Measurements from ENCODE around the gene SOX6. TPM values are rescaled to one million over a fixed set of nuclear protein-coding genes. Genes with fewer than 3 reads are reported as not detected.

SOX6 gene
- total RNA-seq, 1 experiment from 2014 or later, result 18.4 TPM

DNA sequence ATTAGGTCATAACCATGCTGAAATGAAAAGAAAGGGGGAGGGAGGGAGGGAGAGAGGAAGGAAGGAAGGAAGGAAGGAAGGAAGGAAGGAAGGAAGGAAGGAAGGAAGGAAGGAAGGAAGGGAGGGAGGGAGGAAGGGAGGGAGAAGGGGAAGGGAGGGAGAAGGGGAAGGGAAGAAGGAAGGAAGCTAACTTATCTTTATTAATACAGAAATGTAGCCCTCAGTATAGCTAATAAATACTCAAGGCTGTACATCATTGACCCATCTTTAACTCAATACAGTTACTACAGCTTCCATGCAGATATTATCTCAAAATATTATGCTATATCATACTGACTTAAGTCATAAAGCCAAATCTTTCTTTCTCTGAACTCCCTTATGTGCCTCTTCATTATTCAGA lies 17.4 kb upstream of the SOX6 start:
- DNase-seq, result no peak
- intact Hi-C loops (cut with micrococcal nuclease; ENCODE audit: unreplicated experiment), result no loop called here
- Mint-ChIP-seq H3K4me3 (ENCODE audit: low read depth, unreplicated experiment) (no peak overlapping the region), H3K27me3 (ENCODE audit: unreplicated experiment) (no peaks in the 10 kb centered on the region), H3K36me3 (ENCODE audit: insufficient read depth, unreplicated experiment) (no peaks in the 10 kb centered on the region), H3K9me3 (ENCODE audit: low read depth, unreplicated experiment) (no peaks in the 10 kb centered on the region), H3K27ac (ENCODE audit: unreplicated experiment) (no peak overlapping the region), H3K4me1 (ENCODE audit: low read depth, unreplicated experiment) (no peaks in the 10 kb centered on the region)
- TF ChIP-seq, protein P1, sequence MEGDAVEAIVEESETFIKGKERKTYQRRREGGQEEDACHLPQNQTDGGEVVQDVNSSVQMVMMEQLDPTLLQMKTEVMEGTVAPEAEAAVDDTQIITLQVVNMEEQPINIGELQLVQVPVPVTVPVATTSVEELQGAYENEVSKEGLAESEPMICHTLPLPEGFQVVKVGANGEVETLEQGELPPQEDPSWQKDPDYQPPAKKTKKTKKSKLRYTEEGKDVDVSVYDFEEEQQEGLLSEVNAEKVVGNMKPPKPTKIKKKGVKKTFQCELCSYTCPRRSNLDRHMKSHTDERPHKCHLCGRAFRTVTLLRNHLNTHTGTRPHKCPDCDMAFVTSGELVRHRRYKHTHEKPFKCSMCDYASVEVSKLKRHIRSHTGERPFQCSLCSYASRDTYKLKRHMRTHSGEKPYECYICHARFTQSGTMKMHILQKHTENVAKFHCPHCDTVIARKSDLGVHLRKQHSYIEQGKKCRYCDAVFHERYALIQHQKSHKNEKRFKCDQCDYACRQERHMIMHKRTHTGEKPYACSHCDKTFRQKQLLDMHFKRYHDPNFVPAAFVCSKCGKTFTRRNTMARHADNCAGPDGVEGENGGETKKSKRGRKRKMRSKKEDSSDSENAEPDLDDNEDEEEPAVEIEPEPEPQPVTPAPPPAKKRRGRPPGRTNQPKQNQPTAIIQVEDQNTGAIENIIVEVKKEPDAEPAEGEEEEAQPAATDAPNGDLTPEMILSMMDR (IDR thresholded peaks at IDR 0.05; ENCODE audit: unreplicated experiment), result no peak
- BruUV-seq (replicated peaks), result no TSS peak
- CTCF ChIA-PET, result no interaction called here

DNA sequence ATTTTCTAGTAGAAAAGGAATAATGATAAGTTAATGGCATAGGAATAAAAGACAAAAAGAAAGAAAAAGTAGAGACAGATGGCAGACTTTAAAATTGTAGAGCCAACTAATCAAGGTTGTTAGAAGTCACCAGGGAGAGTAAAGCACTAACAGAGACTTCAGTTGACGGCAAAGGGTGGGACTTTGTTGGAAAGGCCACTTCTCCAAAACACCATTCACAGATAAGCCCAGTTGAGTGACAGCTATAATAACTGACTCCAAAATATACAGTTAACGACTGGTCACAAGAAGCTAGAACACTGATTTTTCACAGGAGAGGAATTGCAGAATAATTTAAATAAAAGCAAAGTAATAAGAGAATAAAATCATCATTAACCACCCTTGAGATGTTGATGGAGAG lies 16.0 kb upstream of the SOX6 start:
- CTCF ChIA-PET, result no interaction called here
- BruUV-seq (replicated peaks), result no TSS peak
- DNase-seq, result no peak
- Mint-ChIP-seq H3K27ac (ENCODE audit: unreplicated experiment) (no peak overlapping the region), H3K36me3 (ENCODE audit: insufficient read depth, unreplicated experiment) (no peaks in the 10 kb centered on the region), H3K4me1 (ENCODE audit: low read depth, unreplicated experiment) (no peaks in the 10 kb centered on the region), H3K4me3 (ENCODE audit: low read depth, unreplicated experiment) (no peak overlapping the region), H3K9me3 (ENCODE audit: low read depth, unreplicated experiment) (no peaks in the 10 kb centered on the region), H3K27me3 (ENCODE audit: unreplicated experiment) (no peaks in the 10 kb centered on the region)
- intact Hi-C loops (cut with micrococcal nuclease; ENCODE audit: unreplicated experiment), result no loop called here
- TF ChIP-seq, protein P1 (IDR thresholded peaks at IDR 0.05; ENCODE audit: unreplicated experiment), result no peak

DNA sequence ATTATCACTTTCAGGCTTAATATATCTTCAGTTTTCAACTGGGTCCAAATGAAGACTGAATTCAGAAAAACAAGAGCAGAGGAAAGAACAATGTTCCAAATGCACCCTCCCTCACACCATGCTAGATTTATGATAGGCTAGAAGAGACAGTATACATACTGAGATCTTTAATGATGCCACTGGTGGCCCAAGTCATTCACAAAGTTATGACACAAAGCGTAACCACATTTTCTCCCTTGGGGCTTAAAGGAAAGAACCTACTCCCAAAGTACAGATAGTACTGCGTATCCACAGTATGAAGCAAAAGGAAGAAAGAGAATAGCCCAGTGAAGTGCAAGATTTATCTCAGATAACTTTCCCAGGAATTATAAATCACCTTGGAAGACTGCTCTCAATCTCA lies 10.9 kb upstream of the SOX6 start:
- Mint-ChIP-seq H3K9me3 (ENCODE audit: low read depth, unreplicated experiment) (no peaks in the 10 kb centered on the region), H3K4me1 (ENCODE audit: low read depth, unreplicated experiment) (no peaks in the 10 kb centered on the region), H3K4me3 (ENCODE audit: low read depth, unreplicated experiment) (no peak overlapping the region), H3K27me3 (ENCODE audit: unreplicated experiment) (no peaks in the 10 kb centered on the region), H3K36me3 (ENCODE audit: insufficient read depth, unreplicated experiment) (no peaks in the 10 kb centered on the region), H3K27ac (ENCODE audit: unreplicated experiment) (no peak overlapping the region)
- TF ChIP-seq, protein P1 (IDR thresholded peaks at IDR 0.05; ENCODE audit: unreplicated experiment), result no peak
- CTCF ChIA-PET, result no interaction called here
- intact Hi-C loops (cut with micrococcal nuclease; ENCODE audit: unreplicated experiment), result no loop called here
- DNase-seq, result no peak
- BruUV-seq (replicated peaks), result no TSS peak

DNA sequence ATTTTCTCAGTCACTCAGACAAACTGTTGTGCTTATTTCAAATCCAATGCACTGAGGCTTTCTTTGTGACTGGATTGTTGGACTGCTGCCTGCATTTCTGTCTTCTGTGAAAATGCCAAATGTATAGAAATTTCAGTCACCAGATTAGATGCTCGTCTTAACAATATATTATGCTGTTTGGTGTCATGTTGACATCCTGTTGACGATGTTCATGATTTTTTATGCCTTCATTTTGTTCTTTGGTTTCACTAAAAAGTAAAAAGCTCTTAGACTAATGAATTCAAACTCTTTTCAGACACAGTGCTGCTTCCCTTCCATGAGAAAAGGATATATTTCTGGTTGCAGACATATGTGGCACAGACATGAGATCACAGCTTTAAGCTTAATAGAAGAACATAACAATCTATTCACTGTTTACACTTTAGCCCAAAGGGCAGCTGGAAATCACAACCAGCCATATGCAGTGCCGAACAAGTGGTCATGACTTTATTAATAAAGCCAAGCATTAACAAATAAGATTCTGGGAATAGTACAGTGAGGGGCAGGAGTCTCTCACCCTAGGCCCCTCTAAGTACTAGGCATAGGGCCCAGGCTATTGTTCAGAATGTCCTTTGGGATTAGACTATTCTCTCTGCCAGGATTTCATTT lies 9.4 kb upstream of the SOX6 start:
- H3K27me3 Mint-ChIP-seq (ENCODE audit: unreplicated experiment), result no peaks in the 10 kb centered on the region
- no peaks in the 10 kb centered on the region for H3K9me3 Mint-ChIP-seq (ENCODE audit: low read depth, unreplicated experiment)
- H3K4me1 Mint-ChIP-seq (ENCODE audit: low read depth, unreplicated experiment), result no peaks in the 10 kb centered on the region
- no TSS peak for BruUV-seq (replicated peaks)
- no peak overlapping the region for H3K27ac Mint-ChIP-seq (ENCODE audit: unreplicated experiment)
- no peak overlapping the region for H3K4me3 Mint-ChIP-seq (ENCODE audit: low read depth, unreplicated experiment)
- intact Hi-C loops (cut with micrococcal nuclease; ENCODE audit: unreplicated experiment), result no loop called here
- TF ChIP-seq, protein P1 (IDR thresholded peaks at IDR 0.05; ENCODE audit: unreplicated experiment), result no peak
- DNase-seq, result no peak
- CTCF ChIA-PET, result no interaction called here
- no peaks in the 10 kb centered on the region for H3K36me3 Mint-ChIP-seq (ENCODE audit: insufficient read depth, unreplicated experiment)

Measured in Calu3 (cell line).